ENCODE results near the gene FSCN2.

FSCN2 gene

GRCh38 chr17:81489998-81490992, 37.9 kb upstream of the FSCN2 start:
- no peak for DNase-seq (ENCODE audit: low read depth in 2 of 3, low spot score in 2 of 3)

GRCh38 chr17:81491181-81491581, 37.0 kb upstream of the FSCN2 start:
- no peak for DNase-seq (ENCODE audit: low read depth in 2 of 3, low spot score in 2 of 3)

DNA sequence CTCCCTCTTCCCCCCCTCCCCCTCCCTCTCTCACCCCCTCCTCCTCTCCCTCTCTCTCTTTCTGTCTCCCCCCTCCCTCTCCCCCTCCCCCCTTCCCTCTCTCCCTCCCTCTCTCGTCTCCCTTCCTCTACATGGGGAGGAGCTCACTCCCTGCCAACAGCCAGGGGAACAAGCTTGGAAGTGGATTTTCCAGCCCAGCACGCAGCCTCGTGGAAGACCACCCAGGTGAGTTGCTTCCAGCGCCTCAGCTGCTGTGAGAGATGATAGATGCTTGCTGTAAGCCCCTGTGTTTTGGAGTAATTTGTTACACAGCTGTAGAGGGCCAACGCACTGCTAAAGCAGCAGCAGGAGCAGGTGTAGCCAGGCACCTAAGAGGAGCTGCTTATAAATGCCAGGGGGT, 36.4 kb upstream of the FSCN2 start:
- no peak for DNase-seq (ENCODE audit: low read depth in 2 of 3, low spot score in 2 of 3)

DNA sequence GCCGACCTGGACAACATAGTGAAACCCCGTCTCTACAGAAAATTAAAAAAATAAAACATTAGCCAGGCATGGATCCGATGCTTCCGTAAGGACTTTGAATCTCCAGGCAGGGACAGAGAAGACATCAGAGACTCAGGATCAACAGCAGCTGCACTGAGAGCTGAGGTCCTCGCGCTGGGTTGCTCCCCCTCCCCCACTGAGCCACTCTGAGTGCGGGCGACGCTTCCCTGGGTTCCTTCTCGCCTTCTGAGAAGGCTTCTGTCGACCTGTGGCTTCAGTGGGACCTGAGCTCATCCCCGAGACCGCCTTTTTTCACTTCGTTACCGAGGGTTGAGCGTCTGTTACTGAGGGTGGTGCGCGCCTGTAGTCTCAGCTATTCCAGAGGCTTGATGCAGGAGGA, 36.0 kb upstream of the FSCN2 start:
- no peak for DNase-seq (ENCODE audit: low read depth in 2 of 3, low spot score in 2 of 3)

DNA sequence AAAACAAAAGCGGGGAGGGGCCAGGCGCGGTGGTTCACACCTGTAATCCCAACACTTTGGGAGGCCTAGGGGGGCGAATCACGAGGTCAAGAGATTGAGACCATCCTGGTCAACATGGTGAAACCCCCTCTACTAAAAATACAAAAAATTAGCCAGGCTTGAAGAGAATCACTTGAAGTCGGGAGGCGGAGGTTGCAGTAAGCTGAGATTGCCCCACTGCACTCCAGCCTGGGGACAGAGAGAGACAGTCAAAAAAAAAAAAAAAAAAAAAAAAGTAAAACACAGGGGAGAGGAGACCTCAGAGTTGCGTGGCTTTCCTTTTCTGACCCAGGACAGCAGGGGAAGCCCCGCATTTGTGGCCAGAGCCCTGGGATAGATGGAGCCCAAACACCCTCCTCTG, 35.5 kb upstream of the FSCN2 start:
- no peak for DNase-seq (ENCODE audit: low read depth in 2 of 3, low spot score in 2 of 3)

- no peak for DNase-seq (ENCODE audit: low read depth in 2 of 3, low spot score in 2 of 3)
Measured at GRCh38 chr17:81493198-81494038, 34.8 kb upstream of the FSCN2 start.

DNA sequence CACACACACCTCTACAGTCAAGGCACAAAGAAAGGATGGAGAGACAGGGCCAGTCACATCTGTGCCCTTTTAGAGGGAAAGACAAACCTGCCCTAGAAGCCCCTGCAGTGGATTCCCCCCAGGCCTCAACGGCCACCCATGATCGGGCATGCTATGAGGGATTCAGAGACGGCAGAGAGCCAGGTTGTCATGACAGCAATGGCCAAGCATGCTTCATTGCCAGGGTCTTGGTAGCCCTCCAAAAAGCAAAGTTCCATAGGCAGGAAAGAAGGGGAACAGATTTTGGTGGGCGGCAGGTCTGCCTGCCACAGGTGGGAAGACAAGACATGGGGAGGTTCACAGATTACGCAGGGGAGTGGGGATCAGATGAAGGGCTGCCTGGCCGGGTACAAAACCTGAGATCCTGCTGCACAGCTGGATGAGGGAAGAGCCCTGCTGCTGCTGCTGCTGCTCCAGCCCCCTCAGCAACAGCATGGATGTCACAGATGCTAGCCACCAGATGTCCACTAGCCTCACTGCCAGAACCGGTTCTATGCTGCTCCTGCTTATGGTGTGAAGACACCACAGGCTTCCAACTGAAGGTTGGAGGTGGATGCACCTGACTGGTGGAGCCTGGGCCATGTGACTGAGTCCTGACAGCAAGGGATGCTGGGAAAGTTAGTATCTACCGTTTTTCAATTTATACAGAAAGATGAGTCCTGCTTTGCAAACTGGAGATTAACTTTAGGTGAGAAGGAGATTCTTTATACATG, 33.4 kb upstream of the FSCN2 start:
- DNase-seq (ENCODE audit: low read depth in 2 of 3, low spot score in 2 of 3), result no peak

DNA sequence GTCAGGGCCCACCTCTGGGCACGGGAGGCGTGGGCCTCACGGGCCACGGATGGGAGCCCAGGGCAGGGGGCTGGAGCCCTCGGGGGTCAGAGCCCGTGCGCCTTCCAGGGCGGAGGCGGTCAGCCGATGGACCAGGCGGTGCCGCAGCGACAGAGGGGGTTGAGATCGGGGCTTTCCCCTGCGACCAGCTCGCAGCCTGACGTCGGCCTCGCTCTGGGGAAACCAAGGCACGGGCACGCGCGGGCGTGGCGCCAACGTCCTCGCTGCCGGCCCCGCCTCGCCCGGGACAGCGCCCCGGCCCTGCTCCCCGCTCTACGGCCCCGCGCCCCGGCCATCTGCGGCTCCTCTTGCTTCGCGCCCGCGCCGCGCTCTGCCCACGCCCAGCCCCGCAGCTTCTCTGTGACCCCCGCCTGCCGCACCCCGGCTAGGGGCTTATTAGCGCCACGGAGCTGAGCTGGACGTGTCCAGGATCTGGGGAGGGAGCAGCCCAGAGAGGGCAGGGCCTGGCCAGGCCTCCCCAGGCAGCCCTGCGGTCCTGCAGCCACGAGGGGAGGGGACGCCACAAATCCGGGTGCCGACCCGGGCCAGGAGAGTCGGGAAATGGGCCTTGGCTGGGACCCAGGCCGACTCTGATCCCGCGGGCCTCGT, 29.1 kb upstream of the FSCN2 start:
- no peak for DNase-seq (ENCODE audit: low read depth in 2 of 3, low spot score in 2 of 3)

- DNase-seq (ENCODE audit: low read depth in 2 of 3, low spot score in 2 of 3), result no peak
Measured at GRCh38 chr17:81499601-81499970, 28.6 kb upstream of the FSCN2 start.

DNA sequence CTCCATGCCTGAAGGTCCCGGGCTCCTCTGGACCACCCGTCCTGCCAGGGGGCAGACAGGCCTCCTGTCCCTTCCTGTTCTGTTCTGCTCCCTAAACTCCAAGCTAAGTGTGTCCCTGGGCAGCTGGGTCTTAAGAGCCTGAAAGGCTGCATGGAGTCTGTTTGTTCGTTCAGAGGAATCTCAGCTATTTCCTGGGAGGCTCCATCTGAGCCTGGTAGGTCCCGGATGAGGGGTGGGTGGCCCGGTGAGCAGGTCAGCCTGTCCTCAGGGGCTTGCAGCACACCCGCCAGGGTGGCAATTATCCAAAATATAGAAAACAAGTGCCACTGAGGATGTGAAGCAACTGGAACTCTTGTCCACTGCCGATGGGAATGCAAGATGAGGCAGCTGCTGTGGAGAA, 28.1 kb upstream of the FSCN2 start:
- no peak for DNase-seq (ENCODE audit: low read depth in 2 of 3, low spot score in 2 of 3)

DNA sequence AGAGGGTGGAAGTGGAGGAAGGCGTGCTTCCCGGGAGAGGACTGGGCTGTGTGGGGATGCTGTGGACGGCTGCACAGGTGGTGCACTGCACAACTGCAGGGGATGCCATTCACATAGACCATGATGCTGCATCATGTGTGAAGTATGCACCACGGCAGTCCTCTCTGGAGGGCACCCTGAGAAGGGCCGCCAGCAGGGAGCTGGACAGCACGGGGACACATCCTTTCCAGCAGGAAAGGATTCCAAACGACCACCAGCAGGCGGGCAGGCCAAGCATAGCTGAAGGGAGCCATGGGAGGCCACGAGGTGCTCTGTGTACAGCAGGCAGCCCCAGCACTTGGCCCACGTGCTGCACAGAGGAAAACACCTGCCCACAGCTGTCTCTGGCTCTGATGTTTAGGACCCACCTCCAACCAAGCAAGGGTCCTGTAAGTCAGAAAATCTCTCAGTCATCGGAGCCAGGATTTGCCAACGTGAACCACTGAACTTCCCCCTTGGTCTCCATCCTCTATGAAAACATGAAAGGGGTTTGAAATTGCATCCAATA, 25.6 kb upstream of the FSCN2 start:
- no peak for DNase-seq (ENCODE audit: low read depth in 2 of 3, low spot score in 2 of 3)

GRCh38 chr17:81503619-81504018, 24.6 kb upstream of the FSCN2 start:
- no peak for DNase-seq (ENCODE audit: low read depth in 2 of 3, low spot score in 2 of 3)

- no peak for DNase-seq (ENCODE audit: low read depth in 2 of 3, low spot score in 2 of 3)
Measured at GRCh38 chr17:81508639-81509206, 19.5 kb upstream of the FSCN2 start.

GRCh38 chr17:81509207-81509971, 18.8 kb upstream of the FSCN2 start:
- DNase-seq (ENCODE audit: low read depth in 2 of 3, low spot score in 2 of 3), result no peak

- DNase-seq (ENCODE audit: low read depth in 2 of 3, low spot score in 2 of 3), result no peak
Measured at GRCh38 chr17:81509972-81510784, 18.0 kb upstream of the FSCN2 start.

DNA sequence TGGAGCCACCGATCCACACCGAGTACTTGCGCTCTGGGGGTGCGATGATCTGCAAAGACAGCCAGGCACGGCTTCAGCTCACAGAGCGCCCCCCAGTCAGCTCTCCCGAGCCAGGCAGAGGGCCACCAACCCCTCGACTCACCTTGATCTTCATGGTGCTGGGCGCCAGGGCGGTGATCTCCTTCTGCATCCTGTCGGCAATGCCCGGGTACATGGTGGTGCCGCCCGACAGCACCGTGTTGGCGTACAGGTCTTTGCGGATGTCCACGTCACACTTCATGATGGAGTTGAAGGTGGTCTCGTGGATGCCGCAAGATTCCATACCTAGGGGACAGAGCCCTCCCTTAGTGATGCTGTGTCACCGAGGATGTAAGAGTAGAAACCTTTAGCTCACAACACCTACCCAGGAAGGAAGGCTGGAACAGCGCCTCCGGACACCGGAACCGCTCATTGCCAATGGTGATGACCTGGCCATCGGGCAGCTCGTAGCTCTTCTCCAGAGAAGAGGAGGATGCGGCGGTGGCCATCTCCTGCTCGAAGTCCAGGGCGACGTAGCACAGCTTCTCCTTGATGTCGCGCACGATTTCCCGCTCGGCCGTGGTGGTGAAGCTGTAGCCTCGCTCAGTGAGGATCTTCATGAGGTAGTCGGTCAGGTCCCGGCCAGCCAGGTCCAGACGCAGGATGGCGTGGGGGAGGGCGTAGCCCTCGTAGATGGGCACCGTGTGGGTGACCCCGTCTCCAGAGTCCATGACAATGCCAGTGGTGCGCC, 17.2 kb upstream of the FSCN2 start:
- no peak for DNase-seq (ENCODE audit: low read depth in 2 of 3, low spot score in 2 of 3)

DNA sequence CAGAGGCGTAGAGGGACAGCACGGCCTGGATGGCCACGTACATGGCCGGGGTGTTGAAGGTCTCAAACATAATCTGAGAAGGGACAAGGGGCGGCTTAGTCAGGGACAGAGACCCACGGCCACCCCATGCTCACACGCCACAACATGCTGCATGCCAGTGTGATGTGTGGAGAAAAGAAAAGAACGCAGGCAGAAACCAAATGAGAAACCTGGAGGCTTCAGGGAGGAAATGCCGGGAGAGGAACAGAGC, 16.7 kb upstream of the FSCN2 start:
- no peak for DNase-seq (ENCODE audit: low read depth in 2 of 3, low spot score in 2 of 3)

All from activated CD8-positive, alpha-beta memory T cell treated with anti-CD3 and anti-CD28 coated beads for 48 hours (primary cell).